22Rv1 (cell line): ENCODE results near the gene CD72.

ENCODE experiments used
- CTCF ChIP-seq: fragments of 450-650 bp; IDR thresholded peaks from 2 replicates; pipeline ENCODE4 v1.5.1; 2017; ENCODE audit warnings: mild to moderate bottlenecking
- ZFX ChIP-seq: fragments of 450-650 bp; IDR thresholded peaks from 2 replicates; pipeline ENCODE4 v1.6.1; 2017; ENCODE audit warnings: antibody characterized with exemption, borderline replicate concordance

GRCh38 chr9:35569206-35569605, 49.0 kb downstream of the CD72 start:
- no peak for TF ChIP-seq CTCF
- no peak for TF ChIP-seq ZFX
